ENCODE results near the gene KRT74.

The KRT74 gene

DNA sequence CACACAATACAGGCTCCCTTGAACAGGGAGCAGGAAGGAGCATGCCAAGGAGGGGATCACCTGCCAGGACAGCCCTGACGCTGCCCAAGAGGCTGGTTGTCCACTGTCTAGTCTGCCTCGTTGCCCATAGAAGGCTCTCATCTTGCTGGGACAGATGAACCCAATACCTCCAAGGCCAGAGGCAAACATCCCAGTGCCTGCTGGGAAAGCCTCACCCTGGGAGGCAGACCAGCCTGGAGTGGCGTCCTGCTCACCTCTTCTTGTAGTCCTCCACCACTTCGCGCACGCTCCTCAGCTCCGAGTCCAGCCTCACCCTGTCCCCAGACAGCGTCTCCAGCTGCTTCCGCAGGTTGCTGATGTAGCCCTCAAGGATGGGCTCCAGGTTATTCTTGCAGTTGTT, 42.3 kb upstream of the KRT74 start:
- DNase-seq (ENCODE audit: low read depth): no peak
- TF ChIP-seq, protein P1, sequence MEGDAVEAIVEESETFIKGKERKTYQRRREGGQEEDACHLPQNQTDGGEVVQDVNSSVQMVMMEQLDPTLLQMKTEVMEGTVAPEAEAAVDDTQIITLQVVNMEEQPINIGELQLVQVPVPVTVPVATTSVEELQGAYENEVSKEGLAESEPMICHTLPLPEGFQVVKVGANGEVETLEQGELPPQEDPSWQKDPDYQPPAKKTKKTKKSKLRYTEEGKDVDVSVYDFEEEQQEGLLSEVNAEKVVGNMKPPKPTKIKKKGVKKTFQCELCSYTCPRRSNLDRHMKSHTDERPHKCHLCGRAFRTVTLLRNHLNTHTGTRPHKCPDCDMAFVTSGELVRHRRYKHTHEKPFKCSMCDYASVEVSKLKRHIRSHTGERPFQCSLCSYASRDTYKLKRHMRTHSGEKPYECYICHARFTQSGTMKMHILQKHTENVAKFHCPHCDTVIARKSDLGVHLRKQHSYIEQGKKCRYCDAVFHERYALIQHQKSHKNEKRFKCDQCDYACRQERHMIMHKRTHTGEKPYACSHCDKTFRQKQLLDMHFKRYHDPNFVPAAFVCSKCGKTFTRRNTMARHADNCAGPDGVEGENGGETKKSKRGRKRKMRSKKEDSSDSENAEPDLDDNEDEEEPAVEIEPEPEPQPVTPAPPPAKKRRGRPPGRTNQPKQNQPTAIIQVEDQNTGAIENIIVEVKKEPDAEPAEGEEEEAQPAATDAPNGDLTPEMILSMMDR (IDR thresholded peaks at IDR 0.05; ENCODE audit: control insufficient read depth, insufficient read depth, low read depth, low read length, missing control alignments): no peak
- H3K4me3 ChIP-seq (ENCODE audit: control insufficient read depth, low read depth, low read length): no peak overlapping the region

DNA sequence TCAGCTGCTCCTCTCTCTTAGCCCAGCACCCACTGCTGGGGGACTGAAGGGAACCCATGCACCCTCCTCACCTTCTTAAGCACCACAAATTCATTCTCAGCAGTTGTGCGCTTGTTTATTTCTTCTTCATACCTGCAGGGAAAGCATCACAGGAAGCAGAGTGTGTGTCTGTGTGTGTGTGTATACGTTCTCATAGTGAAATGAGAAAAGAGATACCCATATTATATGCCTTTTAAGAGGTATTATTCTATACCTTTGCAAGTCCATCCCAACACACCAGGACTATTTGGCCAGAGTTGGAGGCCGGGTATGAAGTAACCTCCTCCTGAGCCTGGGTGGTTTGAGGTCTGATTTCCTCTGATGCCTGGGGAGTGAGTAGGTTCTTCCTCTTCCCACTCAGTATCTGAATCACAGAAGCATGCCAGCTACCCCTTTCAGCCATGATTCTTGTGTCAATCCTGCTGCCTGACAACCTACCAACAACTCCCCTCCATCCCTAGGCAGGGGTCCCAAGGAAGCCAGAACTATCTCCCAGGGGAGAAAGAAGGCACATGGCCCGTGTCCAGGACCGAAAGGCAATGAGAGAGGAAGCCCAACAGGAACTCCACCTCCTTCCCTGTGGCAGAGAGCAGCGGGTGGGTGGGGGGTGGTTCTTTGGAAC, 41.7 kb upstream of the KRT74 start:
- no peak for DNase-seq (ENCODE audit: low read depth)
- H3K4me3 ChIP-seq (ENCODE audit: control insufficient read depth, low read depth, low read length): no peak overlapping the region
- TF ChIP-seq, protein P1 (IDR thresholded peaks at IDR 0.05; ENCODE audit: control insufficient read depth, insufficient read depth, low read depth, low read length, missing control alignments): no peak

DNA sequence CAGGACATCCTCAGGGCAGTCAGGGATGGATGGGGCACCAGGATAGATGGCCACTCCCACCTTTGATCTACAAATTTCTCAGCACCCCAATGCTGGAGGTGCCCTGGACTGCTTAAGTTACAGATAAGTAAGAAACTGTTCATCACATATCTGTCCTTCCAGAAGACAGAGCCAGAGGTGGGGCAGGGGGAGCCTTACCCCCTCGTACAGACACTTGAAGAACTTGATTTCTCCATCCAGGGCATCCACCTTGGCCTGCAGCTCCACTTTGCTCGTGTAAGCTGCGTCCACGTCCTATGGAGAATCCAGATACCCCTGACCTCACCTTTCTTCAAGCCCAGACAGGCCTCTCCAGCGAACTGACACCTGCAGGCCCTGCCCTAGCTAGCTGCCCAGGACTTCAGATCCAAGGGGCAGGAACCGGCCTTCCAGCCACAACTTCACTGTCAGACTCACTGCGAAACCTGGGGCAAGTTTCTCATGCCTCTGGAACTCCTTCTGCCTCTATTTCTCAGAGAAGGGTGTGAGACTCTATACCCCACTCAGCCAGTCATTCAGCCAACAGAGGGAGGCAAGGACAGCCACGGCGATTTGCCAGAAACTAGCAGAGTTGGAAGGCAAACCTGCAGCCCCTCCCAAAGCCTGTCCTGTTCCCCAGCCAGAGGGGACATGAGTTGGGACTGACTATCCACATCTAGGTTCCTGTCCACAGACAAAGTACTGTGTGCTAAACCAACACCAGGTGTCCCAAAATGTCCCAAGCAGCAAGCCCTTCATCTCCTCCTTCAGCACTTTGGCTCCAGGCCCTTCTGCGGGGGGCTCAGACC, 41.0 kb upstream of the KRT74 start:
- no peak for DNase-seq (ENCODE audit: low read depth)

DNA sequence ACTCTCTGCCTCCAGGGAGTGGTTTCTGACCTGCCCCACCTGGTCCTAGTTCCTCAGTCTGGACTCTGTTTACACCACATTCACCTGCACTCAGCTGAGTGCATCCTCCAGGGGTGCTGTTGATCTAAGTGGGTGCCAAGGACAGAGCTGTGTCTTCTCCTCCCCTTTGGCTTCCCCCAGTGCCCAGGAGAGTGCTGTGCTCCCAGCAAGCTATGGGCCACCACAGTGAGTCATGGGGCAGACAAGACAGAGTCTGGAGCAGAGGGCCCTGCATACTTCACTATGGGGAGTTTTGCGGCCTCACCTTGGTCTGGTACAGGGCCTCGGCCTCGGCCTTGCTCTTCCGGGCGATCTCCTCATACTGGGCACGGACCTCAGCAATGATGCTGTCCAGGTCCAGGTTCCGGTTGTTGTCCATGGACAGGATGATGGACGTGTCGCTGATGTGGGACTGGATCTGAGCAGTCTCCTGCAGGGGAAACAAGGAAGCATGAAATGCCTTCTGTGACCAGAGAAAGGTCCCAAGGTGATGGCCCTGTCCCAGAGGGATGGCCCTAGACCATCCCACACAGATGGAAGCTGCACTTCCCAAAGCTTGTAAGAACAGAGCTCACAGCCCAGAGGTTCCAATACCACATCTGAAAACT, 39.9 kb upstream of the KRT74 start:
- no peak for DNase-seq (ENCODE audit: low read depth)
- H3K4me3 ChIP-seq (ENCODE audit: control insufficient read depth, low read depth, low read length): no peak overlapping the region
- TF ChIP-seq, protein P1 (IDR thresholded peaks at IDR 0.05; ENCODE audit: control insufficient read depth, insufficient read depth, low read depth, low read length, missing control alignments): no peak

More for the DNA sequence above, 41.0 kb upstream of the KRT74 start:
- TF ChIP-seq, protein P1 (IDR thresholded peaks at IDR 0.05; ENCODE audit: control insufficient read depth, insufficient read depth, low read depth, low read length, missing control alignments): no peak
- no peak overlapping the region for H3K4me3 ChIP-seq (ENCODE audit: control insufficient read depth, low read depth, low read length)

DNA sequence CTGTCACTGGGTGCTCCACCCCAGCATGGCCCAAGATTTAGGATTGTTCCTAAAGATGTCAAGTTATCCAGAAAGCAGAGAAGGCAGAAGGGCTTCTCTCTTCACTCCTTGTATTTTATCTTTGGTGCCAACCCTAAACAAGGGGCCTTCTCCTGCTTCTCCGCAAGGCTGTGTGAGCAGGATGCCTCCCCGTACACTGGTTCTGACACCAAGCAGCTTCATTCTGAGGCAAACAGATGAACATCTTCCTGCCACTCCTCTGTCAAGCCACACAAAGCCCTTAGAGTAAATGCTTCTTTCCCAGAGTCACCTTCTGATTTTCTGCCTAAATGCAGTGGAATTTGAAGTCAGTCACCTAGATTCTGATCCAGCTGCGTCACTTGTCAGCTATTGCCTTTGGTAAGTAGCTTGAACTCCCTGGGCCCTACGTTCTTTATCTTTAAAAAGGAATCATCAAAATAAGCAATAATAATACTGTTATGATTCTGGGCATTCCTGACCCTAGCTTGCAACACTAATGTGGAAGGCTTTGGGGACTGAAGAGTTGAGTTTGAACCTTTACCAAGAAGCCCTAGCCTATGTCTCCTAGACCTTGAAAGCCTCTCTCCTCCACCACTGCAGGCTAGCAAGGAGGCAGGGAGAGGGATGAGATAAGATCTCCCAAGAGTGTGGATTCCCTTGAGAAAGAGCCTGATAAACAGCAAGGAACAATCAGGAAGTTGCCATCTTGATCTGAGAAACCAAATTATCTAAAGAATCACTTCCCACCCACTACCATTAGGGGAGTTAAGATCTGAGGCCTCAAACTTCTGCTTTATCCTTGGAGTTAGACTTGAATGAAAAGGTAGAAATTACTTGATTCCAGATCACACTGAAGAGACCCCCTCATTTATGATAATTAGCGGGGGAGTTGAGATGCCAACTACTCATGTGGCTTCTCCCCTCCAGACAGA, 39.1 kb upstream of the KRT74 start:
- no peak for DNase-seq (ENCODE audit: low read depth)
- no peak overlapping the region for H3K4me3 ChIP-seq (ENCODE audit: control insufficient read depth, low read depth, low read length)
- TF ChIP-seq, protein P1 (IDR thresholded peaks at IDR 0.05; ENCODE audit: control insufficient read depth, insufficient read depth, low read depth, low read length, missing control alignments): no peak

DNA sequence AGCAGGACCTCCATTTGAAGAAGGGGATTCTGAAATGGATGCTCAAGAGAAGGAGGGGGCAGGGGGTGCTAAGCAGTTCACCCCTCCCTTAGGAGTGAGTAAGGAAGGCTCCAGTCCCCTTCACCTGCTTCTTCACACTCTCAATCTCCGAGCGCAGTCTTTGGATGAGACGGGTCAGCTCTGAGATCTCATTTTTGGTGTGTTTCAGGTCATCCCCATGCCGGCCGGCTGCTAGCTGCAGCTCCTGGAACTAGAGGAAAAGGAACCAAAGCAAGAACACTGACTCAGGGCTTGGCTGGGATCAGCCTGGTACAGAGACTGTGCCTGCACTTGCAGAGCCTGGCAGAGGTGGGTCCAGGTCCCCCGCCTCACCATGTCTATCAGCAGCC, 37.4 kb upstream of the KRT74 start:
- no peak overlapping the region for H3K4me3 ChIP-seq (ENCODE audit: control insufficient read depth, low read depth, low read length)
- TF ChIP-seq, protein P1 (IDR thresholded peaks at IDR 0.05; ENCODE audit: control insufficient read depth, insufficient read depth, low read depth, low read length, missing control alignments): no peak
- DNase-seq (ENCODE audit: low read depth): no peak
